HG02981 (cell line): ENCODE results near the gene NTNG1.
"Not testable (repeated sequence)": the region's sequence is repeated elsewhere in the genome, so short reads cannot be mapped to it uniquely, and the experiment has no call there.

Experiments
- ATAC-seq: cut with Tn5 transposase; IDR thresholded peaks from one replicate; pipeline ENCODE4 v1.9.1; 2021; ENCODE audit warnings: mild to moderate bottlenecking, moderate library complexity; ENCODE audit not compliant: unreplicated experiment

The NTNG1 gene

GRCh38 chr1:107140703-107141490 lies at the start of gene NTNG1:
NTNG1 (plus strand) TSS chr1:107141039.
- ATAC-seq = peak; percentile 42

- no peak for ATAC-seq
Observed at GRCh38 chr1:107091418-107091817, 49.4 kb upstream of the NTNG1 start.

- not testable (repeated sequence) for ATAC-seq
Observed at GRCh38 chr1:107093395-107093794, 47.4 kb upstream of the NTNG1 start.

DNA sequence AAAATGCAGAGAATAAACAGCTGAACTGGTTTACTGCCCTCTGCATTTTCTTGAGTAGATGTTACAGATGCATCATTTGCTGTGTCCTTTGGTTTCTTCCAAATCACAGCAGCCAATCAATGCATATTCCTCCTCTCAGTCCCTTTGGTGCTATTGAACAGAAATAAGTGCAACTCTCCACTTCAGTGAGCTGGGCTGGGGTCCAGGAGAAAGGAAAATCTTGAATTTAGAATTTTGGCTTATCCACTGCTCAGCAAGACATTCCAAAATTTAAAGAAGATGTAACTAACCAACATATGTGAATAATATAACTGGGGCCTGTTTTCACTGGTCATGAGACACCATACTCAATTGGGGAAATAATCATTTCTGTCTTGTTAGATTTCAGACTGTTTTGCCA lies 45.2 kb upstream of the NTNG1 start:
- no peak for ATAC-seq

- no peak for ATAC-seq
Observed at GRCh38 chr1:107096690-107097089, 44.1 kb upstream of the NTNG1 start.

DNA sequence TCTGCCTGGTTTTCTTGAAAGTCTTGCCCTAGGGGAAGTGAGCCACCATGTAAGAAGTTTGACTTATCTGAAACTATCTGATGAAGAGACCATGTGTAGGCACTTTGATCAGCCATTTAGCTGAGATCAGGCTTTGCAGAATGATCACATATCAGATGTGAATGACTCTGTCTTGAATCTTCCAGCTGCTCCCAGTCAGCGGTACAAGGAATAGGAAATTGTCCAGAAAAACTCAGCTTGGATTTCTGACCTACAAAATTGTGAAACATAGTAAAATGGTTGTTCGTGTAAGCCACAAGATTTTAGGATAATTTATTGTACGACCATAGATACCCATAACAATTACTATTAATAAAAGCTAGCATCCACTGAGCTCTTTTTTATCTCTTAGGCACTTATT lies 41.9 kb upstream of the NTNG1 start:
- ATAC-seq = no peak

DNA sequence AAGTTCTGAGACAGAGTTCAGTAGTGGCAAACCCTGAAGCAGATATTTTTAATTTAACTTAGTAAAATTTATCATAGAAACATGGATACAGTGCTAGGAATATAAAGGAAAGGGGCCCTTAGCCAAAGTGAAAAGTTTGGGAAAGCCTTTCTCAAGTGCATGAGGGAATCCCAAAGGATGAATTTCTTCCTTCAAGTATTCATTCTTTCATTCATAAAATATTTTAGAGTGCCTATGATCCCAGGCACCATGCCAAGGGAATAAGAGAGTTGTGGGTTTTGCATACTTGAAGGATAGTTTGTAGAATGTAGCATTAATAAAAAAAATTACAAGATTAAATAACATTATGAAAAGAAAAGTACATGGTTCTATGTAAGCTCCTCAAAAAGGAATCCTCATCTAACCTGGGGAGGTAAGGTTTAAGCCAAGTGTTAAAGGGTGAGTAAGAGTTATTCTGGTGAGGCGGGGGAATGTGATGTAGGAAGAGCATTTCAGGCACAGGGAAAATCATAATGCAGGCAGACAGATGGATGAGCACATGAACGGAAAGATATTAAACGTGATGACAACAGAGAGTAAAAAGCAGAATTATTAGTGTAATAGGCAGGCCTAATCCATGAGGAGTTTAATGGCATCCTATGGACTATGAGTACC lies 40.4 kb upstream of the NTNG1 start:
- ATAC-seq = no peak

DNA sequence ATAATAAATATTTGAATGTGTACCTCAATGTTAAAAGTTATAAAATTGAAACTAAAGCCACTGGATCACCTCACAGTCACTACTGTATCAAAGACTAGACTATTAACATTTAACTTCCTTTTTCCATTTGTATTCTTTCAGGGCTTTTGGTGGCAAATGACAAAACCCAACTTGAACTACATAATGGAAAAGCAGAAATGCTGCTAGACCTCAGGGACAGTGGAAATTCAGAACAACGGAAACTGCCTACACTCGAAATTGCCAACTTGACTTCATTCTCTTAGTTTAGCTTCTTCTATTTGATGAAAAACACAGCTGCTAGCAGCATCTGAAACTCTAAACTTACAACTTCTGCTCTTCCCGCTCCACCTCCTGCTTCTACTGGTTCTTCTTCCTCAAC lies 34.9 kb upstream of the NTNG1 start:
- ATAC-seq = no peak

DNA sequence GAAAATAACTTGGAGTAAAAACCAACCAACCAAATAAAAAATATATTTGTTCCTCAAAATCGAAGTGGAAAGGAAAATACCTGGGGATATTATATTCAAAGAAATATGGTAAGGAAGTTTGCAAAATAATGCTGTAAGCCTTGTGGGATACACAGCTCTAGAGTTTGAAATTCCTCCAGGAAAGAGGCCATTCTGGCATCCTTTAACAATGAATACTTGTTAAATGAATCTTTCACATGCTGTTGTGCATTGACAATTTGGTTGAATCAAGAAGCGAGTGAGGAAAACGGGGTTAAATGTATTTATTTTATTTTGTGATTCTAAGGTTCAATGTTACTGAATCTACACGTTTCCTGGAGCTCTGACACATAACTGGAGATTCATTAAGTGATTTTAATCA lies 30.5 kb upstream of the NTNG1 start:
- no peak for ATAC-seq

DNA sequence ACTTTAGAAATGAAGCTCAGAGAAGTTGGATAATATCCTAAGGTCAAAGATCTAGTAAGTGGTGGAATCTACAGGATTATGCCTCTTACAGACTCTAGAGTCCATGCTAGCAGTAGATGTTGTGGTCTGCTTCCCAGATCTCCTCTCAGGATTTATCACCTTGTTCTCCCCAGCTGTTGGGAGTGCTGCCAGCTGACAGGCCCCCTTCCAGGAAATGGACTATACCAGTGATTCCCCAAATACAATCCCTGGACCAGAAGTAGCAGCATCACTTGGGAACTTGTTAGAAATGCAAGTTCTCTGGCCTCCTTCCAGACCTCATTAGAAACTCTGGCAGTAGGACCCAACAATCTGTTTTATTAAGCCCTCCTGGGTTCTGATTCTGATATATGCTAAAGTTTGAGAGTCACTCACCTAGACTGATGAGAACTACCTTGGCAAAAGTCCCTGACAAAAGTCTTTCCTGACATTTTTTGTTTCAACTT lies 24.5 kb upstream of the NTNG1 start:
- no peak for ATAC-seq

GRCh38 chr1:107122225-107122624 lies 18.6 kb upstream of the NTNG1 start:
- no peak for ATAC-seq

GRCh38 chr1:107123741-107124140 lies 17.1 kb upstream of the NTNG1 start:
- no peak for ATAC-seq

DNA sequence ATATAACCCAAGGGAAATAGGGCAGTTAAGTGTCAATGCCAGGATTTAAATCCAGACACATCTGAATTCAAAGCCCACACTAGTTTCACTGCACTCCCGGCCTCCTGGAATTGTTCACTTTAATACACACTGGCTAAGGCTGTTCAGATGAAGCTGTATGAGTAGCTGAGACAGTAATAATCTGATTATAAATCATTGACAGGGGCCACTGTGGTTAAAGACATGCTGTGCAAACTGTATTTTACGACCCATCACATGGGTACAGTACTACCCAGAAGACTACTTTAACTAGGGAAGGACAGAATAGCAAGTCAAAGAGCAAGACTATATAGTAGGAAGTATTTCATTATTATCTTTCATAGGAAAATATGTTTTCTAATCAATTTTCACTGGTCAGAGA lies 16.1 kb upstream of the NTNG1 start:
- ATAC-seq = no peak

- ATAC-seq = no peak
Observed at GRCh38 chr1:107132195-107132594, 8.6 kb upstream of the NTNG1 start.

DNA sequence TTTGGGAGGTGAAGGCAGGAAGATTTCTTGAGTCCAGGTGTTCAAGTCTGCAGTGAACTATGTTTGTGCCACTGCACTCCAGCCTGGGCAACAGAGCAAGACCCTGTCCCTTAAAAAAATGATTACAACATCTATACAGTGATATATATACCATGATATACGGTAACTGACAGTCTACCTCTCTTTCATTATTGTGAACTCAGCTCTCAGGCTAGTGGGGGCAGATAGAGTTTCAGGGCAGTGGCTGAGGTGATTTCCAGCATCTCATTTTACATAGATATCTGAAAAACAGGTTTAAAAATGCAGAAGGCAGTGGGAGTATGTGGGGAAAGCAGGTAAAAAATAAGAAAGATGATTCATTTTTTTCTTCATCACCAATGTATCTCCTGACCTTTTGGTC lies 8.1 kb upstream of the NTNG1 start:
- ATAC-seq = no peak

GRCh38 chr1:107135463-107135862 lies 5.4 kb upstream of the NTNG1 start:
- ATAC-seq = no peak

- ATAC-seq = no peak
Observed at GRCh38 chr1:107138166-107138565, 2.7 kb upstream of the NTNG1 start.

- no peak for ATAC-seq
Observed at GRCh38 chr1:107138767-107139445, 1.9 kb upstream of the NTNG1 start.

DNA sequence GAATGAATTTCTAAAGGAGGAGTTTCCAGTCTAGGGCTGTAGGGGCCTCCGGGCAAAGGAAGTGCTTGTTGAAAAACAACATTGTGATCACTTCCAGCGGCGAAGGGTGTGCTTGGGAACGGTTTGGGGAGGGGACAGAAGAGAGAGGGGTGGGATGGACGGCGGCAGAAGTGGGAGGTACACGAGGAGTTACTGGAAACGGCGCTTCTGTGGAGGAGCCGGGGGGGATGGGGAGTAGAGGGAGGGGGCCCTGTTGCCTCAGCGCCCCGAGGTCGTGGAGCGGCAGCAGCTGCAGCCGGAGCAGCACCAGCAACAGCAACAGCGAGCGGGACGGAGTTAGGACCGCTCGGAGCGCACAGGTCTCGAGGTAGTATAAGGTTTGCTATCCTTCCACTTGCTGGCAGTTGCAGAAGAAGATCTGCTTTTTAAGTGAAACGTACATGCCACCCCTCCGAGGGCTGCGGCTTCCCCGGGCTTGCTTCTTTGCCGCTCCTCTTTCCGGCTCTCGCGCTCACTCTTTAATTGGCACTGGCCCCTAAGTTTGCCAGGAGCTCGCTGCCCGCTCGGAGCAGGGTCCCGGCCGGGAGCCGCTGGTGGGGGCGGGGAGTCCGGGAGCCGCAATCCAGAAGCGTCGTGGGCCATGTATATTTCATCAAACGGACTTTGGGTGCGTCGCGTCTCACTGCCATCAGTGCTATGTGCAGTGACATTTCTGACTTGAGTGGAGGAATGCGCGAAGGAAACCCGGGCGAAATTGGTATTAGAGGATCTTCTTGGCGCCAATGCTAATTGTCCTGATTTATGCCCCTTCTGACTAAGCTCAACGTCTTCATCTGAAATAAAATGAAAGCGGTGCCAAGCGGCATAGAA lies 771 bp upstream of the NTNG1 start:
- no peak for ATAC-seq

GRCh38 chr1:107141491-107142126 lies 770 bp downstream of the NTNG1 start:
- peak; percentile 39 for ATAC-seq
